DMS53 treated with DMSO at 0.1 percent for 48 hours (cell line): ENCODE measurements around the gene EVI5L.
"Not testable (repeated sequence)": the region's sequence is repeated elsewhere in the genome, so short reads cannot be mapped to it uniquely, and the experiment has no call there.

Experiments
- DNase-seq: peaks from one replicate; lab custom pipeline; 2025; ENCODE audit not compliant: unreplicated experiment; lab: John Stamatoyannopoulos, UW

EVI5L gene

GRCh38 chr19:7845390-7846154 lies 15.6 kb downstream of the EVI5L start:
- no peak for DNase-seq

GRCh38 chr19:7846155-7846646 lies 16.2 kb downstream of the EVI5L start:
- DNase-seq: no peak

GRCh38 chr19:7847664-7848063 lies 17.6 kb downstream of the EVI5L start:
- no peak for DNase-seq

GRCh38 chr19:7848779-7849457 lies 18.9 kb downstream of the EVI5L start:
- no peak for DNase-seq

GRCh38 chr19:7849631-7849999 lies 19.6 kb downstream of the EVI5L start:
- DNase-seq: no peak

GRCh38 chr19:7850000-7850813 lies 20.2 kb downstream of the EVI5L start:
- DNase-seq: no peak

- DNase-seq: no peak
Measured at GRCh38 chr19:7850945-7851622, 21.1 kb downstream of the EVI5L start.

- DNase-seq: no peak
Measured at GRCh38 chr19:7851623-7852500, 21.8 kb downstream of the EVI5L start.

GRCh38 chr19:7852851-7853769 lies 23.1 kb downstream of the EVI5L start:
- DNase-seq: peak; percentile 77

GRCh38 chr19:7853770-7854128 lies 23.7 kb downstream of the EVI5L start:
- no peak for DNase-seq

- no peak for DNase-seq
Measured at GRCh38 chr19:7855426-7856108, 25.5 kb downstream of the EVI5L start.

GRCh38 chr19:7856109-7856591 lies 26.1 kb downstream of the EVI5L start:
- DNase-seq: no peak

- no peak for DNase-seq
Measured at GRCh38 chr19:7856679-7857663, 27.0 kb downstream of the EVI5L start.

GRCh38 chr19:7857727-7858108 lies 27.7 kb downstream of the EVI5L start:
- peak; percentile 6 for DNase-seq

- DNase-seq: peak; percentile 13
Measured at GRCh38 chr19:7858109-7858770, 28.2 kb downstream of the EVI5L start.

GRCh38 chr19:7859087-7859486 lies 29.1 kb downstream of the EVI5L start:
- DNase-seq: not testable (repeated sequence)
